NT2/D1 (cell line): ENCODE measurements around the gene UBAC1.

Experiments used
- SUZ12 ChIP-seq: IDR thresholded peaks from 2 replicates; pipeline ENCODE4 v1.6.1; 2011; ENCODE audit not compliant: insufficient read length, insufficient read depth; ENCODE audit errors: extremely low read depth
- YY1 ChIP-seq: IDR thresholded peaks from 2 replicates; pipeline ENCODE4 v1.6.1; 2011; ENCODE audit not compliant: insufficient read length, insufficient read depth
- ZNF274 ChIP-seq: IDR thresholded peaks from 2 replicates; pipeline ENCODE4 v1.6.1; 2011; ENCODE audit warnings: mild to moderate bottlenecking, low read depth, low read length

- TF ChIP-seq ZNF274, result no peak
- no peak for TF ChIP-seq YY1
- no peak for TF ChIP-seq SUZ12
Measured at GRCh38 chr9:135956802-135957174, 4.4 kb downstream of the UBAC1 start.
